ENCODE measurements around the gene FOXD4L6.
"Not testable (repeated sequence)": the region's sequence is repeated elsewhere in the genome, so short reads cannot be mapped to it uniquely, and the experiment has no call there.

DNA sequence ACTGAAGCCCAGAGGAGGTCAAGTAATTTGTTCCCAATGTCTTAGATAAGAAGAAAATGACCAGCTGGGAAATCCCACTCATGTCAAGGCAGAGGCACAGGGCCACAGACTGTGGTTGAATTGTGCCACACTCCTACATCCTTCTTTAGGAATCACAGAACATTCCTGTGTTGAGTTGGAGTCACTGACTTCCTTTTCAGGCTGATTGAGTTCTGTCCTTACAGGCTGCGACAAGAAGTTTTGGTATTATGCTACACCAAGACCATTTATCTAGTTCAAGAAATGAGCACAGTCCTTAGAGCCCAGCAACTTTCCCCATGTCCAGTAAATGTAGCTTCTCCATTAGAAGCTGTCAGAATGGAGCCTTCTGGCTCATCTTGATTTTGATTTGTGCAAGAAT, 38.1 kb downstream of the FOXD4L6 start:
- TF ChIP-seq CTCF, POLR2A (IDR thresholded peaks at IDR 0.05): not testable (repeated sequence)
